Tibial nerve (tissue), 4 donors: Measurements from ENCODE around the gene BPIFB1. TPM values are rescaled to one million over a fixed set of nuclear protein-coding genes. Genes with fewer than 3 reads are reported as not detected.
A peak's percentile ranks its signal among the peaks of the same experiment; 100 is the strongest.

Experiments used
- DNase-seq, 2 donors: peaks; one replicate each; pipeline ENCODE4 v3.0.0-alpha.2; 2019; ENCODE audit warnings: low spot score in 2 of 2
- H3K27ac ChIP-seq, 4 donors: fragments of 200-600 bp; sonication (generic) in 3 of 4; one replicate each; pipeline ENCODE4 v1.5.1; 2017 to 2019; ENCODE audit warnings: mild to moderate bottlenecking in 1 of 4
- H3K27me3 ChIP-seq, 2 donors: fragments of 200-600 bp; sonication (generic) in 1 of 2; one replicate each; pipeline versions ENCODE4 v1.5.1 to v1.6.0; 2017 to 2019
- H3K36me3 ChIP-seq, 3 donors: fragments of 200-600 bp; sonication (generic); one replicate each; pipeline ENCODE4 v1.5.1; 2018 to 2019
- H3K4me1 ChIP-seq, 4 donors: fragments of 200-600 bp; sonication (generic) in 3 of 4; one replicate each; pipeline ENCODE4 v1.5.1; 2017 to 2019
- H3K4me3 ChIP-seq, 4 donors: fragments of 200-600 bp; sonication (generic) in 3 of 4; one replicate each; pipeline ENCODE4 v1.5.1; 2017 to 2019; ENCODE audit warnings: mild to moderate bottlenecking in 1 of 4, moderate library complexity in 1 of 4
- H3K9me3 ChIP-seq, 4 donors: fragments of 200-600 bp; sonication (generic) in 3 of 4; one replicate each; pipeline ENCODE4 v1.5.1; 2017 to 2019
- EP300 ChIP-seq, 2 donors: sonication (generic); formaldehyde crosslinking; IDR thresholded peaks; one replicate each; pipeline ENCODE4 v1.6.1; 2017; ENCODE audit warnings: antibody characterized with exemption in 2 of 2, mild to moderate bottlenecking in 1 of 2
- POLR2A ChIP-seq, 2 donors: fragments of 450-650 bp; IDR thresholded peaks; one replicate each; pipeline ENCODE4 v1.6.1; 2017; ENCODE audit warnings: antibody characterized with exemption in 2 of 2, mild to moderate bottlenecking in 2 of 2, moderate library complexity in 2 of 2
- WGBS, 2 donors: methylation state at CpG; one replicate each; pipeline ENCODE4 v1.1.5; 2018; 5-methylcytosine and 5-hydroxymethylcytosine counted together
- total RNA-seq, 4 donors: library from RNA; depleted of rRNA; stranded (reverse); fragments of >200 nt; gene quantifications; one replicate each; pipeline ENCODE4 v1.1.0, GENCODE V29; 2016
- TF ChIP-seq, protein P1 (sequence below), 5 experiments: fragments of 200-600 bp in 3 of 5; fragments of 450-650 bp in 2 of 5; sonication (generic) in 3 of 5; IDR thresholded peaks; one replicate each; pipeline ENCODE4 v1.5.1; 2016 to 2019; ENCODE audit warnings: antibody characterized with exemption in 5 of 5, mild to moderate bottlenecking in 3 of 5, moderate library complexity in 2 of 5

The BPIFB1 gene
- total RNA-seq, 4 donors from 2014 or later = not detected

DNA sequence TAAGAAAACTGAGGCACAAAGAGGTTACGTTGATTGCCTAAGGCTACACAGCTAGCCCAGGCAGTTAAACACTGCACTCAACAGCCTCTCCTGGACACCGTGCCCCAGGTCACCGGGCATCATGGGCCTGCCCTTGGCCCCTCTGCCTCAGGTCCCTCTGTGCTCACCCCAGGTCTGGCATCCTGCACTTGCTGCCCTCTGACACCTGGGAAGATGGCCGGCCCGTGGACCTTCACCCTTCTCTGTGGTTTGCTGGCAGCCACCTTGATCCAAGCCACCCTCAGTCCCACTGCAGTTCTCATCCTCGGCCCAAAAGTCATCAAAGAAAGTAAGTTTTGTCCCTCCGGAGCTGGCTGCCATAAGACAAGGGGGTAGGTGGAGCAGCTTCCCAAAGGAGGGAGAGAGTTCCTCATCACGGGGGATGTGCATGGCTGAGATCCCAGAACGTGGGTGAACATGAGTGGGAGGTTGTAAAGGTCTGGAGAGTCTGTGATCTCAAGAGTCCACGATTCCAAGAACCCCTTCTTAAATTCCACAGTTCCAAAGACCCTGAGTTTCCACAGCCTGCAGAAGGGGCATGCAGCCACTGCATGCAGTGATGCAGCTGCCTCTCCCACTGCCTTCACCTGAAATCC lies 3.0 kb downstream of the BPIFB1 start:
- no peak for DNase-seq
- 49 to 52% methylated on average over 10 of the region's 10 CpGs for WGBS, 2 donors

GRCh38 chr20:33287884-33288283 lies 4.9 kb downstream of the BPIFB1 start:
- Histone ChIP-seq H3K4me3 (no peak overlapping the region), H3K9me3 (peaks cover 0 to 7% (median 0%) of the 10 kb centered on the region in 4 donors), H3K27ac (no peak overlapping the region), H3K27me3 (no peaks in the 10 kb centered on the region), H3K4me1 (no peaks in the 10 kb centered on the region), H3K36me3 (no peaks in the 10 kb centered on the region)
- TF ChIP-seq POLR2A (IDR thresholded peaks at IDR 0.05) = no peak
- no peak for TF ChIP-seq EP300 (IDR thresholded peaks at IDR 0.05)
- TF ChIP-seq, protein P1, sequence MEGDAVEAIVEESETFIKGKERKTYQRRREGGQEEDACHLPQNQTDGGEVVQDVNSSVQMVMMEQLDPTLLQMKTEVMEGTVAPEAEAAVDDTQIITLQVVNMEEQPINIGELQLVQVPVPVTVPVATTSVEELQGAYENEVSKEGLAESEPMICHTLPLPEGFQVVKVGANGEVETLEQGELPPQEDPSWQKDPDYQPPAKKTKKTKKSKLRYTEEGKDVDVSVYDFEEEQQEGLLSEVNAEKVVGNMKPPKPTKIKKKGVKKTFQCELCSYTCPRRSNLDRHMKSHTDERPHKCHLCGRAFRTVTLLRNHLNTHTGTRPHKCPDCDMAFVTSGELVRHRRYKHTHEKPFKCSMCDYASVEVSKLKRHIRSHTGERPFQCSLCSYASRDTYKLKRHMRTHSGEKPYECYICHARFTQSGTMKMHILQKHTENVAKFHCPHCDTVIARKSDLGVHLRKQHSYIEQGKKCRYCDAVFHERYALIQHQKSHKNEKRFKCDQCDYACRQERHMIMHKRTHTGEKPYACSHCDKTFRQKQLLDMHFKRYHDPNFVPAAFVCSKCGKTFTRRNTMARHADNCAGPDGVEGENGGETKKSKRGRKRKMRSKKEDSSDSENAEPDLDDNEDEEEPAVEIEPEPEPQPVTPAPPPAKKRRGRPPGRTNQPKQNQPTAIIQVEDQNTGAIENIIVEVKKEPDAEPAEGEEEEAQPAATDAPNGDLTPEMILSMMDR (IDR thresholded peaks at IDR 0.05) = no peak
- no peak for DNase-seq

More for the DNA sequence above, 3.0 kb downstream of the BPIFB1 start:
- Histone ChIP-seq H3K9me3 (peaks cover 0 to 7% (median 0%) of the 10 kb centered on the region in 4 donors), H3K27me3 (no peaks in the 10 kb centered on the region), H3K4me1 (peaks cover 0 to 7% (median 0%) of the 10 kb centered on the region in 4 donors), H3K27ac (no peak overlapping the region), H3K4me3 (no peak overlapping the region), H3K36me3 (no peaks in the 10 kb centered on the region)
- TF ChIP-seq POLR2A (IDR thresholded peaks at IDR 0.05) = no peak
- TF ChIP-seq, protein P1 (IDR thresholded peaks at IDR 0.05) = no peak
- no peak for TF ChIP-seq EP300 (IDR thresholded peaks at IDR 0.05)

DNA sequence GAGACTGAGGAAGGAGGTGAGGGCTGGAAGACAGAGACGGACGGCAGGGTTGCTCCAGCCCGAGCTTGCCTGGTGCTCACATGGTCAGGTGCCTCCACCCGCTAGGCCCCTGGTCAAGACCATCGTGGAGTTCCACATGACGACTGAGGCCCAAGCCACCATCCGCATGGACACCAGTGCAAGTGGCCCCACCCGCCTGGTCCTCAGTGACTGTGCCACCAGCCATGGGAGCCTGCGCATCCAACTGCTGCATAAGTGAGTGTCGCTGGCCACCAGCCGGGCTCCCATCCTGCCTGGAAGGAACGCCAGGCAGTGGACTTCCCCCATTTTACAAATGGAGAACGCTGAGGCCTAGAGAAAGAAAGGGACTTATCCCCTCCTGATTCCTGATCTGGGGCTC lies 7.8 kb downstream of the BPIFB1 start:
- H3K27ac ChIP-seq = no peak overlapping the region
- no peaks in the 10 kb centered on the region for H3K36me3 ChIP-seq
- no peak overlapping the region for H3K4me3 ChIP-seq
- no peak for TF ChIP-seq POLR2A (IDR thresholded peaks at IDR 0.05)
- TF ChIP-seq EP300 (IDR thresholded peaks at IDR 0.05) = no peak
- TF ChIP-seq, protein P1 (IDR thresholded peaks at IDR 0.05) = no peak
- H3K27me3 ChIP-seq = no peaks in the 10 kb centered on the region
- peaks cover 0 to 7% (median 0%) of the 10 kb centered on the region in 4 donors for H3K9me3 ChIP-seq
- WGBS, 2 donors = 87 to 90% methylated on average over 6 to 13 of the region's 13 CpGs
- H3K4me1 ChIP-seq = no peaks in the 10 kb centered on the region
- DNase-seq = no peak

GRCh38 chr20:33291416-33291815 lies 8.4 kb downstream of the BPIFB1 start:
- no peak overlapping the region for H3K4me3 ChIP-seq
- peaks cover 0 to 7% (median 0%) of the 10 kb centered on the region in 4 donors for H3K9me3 ChIP-seq
- 79 to 81% methylated on average over 7 to 8 of the region's 8 CpGs for WGBS, 2 donors
- H3K27ac ChIP-seq = no peak overlapping the region
- no peak for DNase-seq
- TF ChIP-seq EP300 (IDR thresholded peaks at IDR 0.05) (no peak), POLR2A (IDR thresholded peaks at IDR 0.05) (no peak)
- TF ChIP-seq, protein P1 (IDR thresholded peaks at IDR 0.05) = no peak
- H3K27me3 ChIP-seq = no peaks in the 10 kb centered on the region
- peaks cover 0 to 5% (median 1%) of the 10 kb centered on the region in 4 donors for H3K4me1 ChIP-seq
- no peaks in the 10 kb centered on the region for H3K36me3 ChIP-seq

GRCh38 chr20:33291830-33292355 lies 8.9 kb downstream of the BPIFB1 start:
- no peaks in the 10 kb centered on the region for H3K27me3 ChIP-seq
- no peaks in the 10 kb centered on the region for H3K36me3 ChIP-seq
- peaks cover 0 to 7% (median 0%) of the 10 kb centered on the region in 4 donors for H3K9me3 ChIP-seq
- no peak overlapping the region for H3K4me3 ChIP-seq
- no peak for TF ChIP-seq EP300 (IDR thresholded peaks at IDR 0.05)
- TF ChIP-seq, protein P1 (IDR thresholded peaks at IDR 0.05) = peak; percentile 59 to 87 (median 70)
- peaks cover 0 to 10% (median 4%) of the 10 kb centered on the region in 4 donors for H3K4me1 ChIP-seq
- no peak overlapping the region for H3K27ac ChIP-seq
- peak in 1 of 2 donors; percentile 11 for DNase-seq
- 37 to 40% methylated on average over 7 of the region's 7 CpGs for WGBS, 2 donors
